ENCODE measurements around the gene EMP1.

EMP1 gene

DNA sequence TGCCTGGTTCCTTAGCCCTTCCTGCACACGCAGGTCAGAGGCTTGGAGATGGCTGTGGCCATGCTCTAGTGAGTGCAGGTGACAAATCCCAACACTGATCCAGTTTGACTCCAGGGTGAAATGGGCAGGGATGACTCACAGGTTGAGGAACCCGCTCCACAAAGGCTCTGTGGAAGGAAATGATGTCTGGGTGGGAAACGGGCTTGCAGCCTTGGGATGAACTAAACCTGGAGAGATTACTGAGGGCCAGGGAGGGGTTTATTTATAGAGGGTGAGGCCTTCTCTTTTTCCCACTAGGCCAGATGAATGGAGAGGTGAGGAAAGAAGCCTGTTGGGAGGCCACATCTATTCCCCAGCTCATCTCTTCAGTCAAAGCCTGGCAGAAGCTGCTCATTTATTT, 29.3 kb upstream of the EMP1 start:
- TF ChIP-seq, protein P1, sequence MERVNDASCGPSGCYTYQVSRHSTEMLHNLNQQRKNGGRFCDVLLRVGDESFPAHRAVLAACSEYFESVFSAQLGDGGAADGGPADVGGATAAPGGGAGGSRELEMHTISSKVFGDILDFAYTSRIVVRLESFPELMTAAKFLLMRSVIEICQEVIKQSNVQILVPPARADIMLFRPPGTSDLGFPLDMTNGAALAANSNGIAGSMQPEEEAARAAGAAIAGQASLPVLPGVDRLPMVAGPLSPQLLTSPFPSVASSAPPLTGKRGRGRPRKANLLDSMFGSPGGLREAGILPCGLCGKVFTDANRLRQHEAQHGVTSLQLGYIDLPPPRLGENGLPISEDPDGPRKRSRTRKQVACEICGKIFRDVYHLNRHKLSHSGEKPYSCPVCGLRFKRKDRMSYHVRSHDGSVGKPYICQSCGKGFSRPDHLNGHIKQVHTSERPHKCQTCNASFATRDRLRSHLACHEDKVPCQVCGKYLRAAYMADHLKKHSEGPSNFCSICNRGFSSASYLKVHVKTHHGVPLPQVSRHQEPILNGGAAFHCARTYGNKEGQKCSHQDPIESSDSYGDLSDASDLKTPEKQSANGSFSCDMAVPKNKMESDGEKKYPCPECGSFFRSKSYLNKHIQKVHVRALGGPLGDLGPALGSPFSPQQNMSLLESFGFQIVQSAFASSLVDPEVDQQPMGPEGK (CRISPR knock-in tag; IDR thresholded peaks at IDR 0.05; ENCODE audit: borderline replicate concordance), result no peak
- TF ChIP-seq, protein P2, sequence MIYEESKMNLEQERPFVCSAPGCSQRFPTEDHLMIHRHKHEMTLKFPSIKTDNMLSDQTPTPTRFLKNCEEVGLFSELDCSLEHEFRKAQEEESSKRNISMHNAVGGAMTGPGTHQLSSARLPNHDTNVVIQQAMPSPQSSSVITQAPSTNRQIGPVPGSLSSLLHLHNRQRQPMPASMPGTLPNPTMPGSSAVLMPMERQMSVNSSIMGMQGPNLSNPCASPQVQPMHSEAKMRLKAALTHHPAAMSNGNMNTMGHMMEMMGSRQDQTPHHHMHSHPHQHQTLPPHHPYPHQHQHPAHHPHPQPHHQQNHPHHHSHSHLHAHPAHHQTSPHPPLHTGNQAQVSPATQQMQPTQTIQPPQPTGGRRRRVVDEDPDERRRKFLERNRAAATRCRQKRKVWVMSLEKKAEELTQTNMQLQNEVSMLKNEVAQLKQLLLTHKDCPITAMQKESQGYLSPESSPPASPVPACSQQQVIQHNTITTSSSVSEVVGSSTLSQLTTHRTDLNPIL (CRISPR knock-in tag; IDR thresholded peaks at IDR 0.05; ENCODE audit: low read depth), result no peak
- no peak for TF ChIP-seq SNAI2 (CRISPR knock-in tag; IDR thresholded peaks at IDR 0.05)
- ATAC-seq, result no peak

DNA sequence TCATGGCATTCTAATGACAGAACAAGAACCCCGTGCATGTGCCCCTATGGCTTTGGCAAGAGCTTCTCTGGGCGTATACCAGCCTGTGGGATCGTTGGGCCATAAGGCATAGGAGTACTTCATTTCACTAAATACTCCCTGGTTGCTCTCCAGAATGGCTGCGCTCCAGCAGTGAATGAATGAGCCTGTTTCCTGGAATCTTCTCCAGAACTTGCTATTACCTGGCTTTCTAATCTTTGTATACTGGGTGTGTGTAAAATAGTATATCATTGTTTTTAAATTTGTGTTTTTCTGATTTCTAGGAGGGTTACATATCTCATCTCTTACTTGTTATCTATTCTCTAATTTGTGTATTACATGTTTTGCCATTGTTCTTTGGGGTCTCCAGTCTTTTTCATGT, 28.6 kb upstream of the EMP1 start:
- ATAC-seq, result no peak
- no peak for TF ChIP-seq ARNTL (CRISPR knock-in tag; IDR thresholded peaks at IDR 0.05; ENCODE audit: borderline replicate concordance, low read depth)
- TF ChIP-seq, protein P2 (CRISPR knock-in tag; IDR thresholded peaks at IDR 0.05; ENCODE audit: low read depth), result no peak
- TF ChIP-seq ZFP30 (CRISPR knock-in tag; IDR thresholded peaks at IDR 0.05), result no peak
- TF ChIP-seq TOX (CRISPR knock-in tag; IDR thresholded peaks at IDR 0.05; ENCODE audit: borderline replicate concordance), result no peak

DNA sequence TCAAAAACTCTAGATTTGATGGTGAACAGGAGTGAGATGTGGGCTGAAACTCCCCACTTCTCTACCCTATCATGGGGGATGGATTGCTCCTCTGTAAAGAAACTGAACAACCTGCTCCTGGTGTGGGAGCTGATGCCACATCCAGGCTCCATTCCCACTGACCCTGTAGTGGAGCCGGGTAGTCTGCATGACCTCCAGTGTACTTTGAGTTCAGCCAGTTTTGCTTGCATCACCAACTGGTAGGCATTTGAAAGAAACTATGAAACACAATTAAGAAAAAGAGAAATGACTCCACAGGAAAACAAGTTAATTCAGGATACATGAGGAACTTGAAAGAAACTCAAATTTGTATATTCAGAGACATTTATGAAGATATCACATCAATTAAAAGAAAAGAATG, 27.3 kb upstream of the EMP1 start:
- TF ChIP-seq ARNTL (CRISPR knock-in tag; IDR thresholded peaks at IDR 0.05; ENCODE audit: borderline replicate concordance, low read depth) (no peak), ZNF565 (CRISPR knock-in tag; conservative IDR thresholded peaks at IDR 0.05; ENCODE audit: low read depth) (no peak), SNAI2 (CRISPR knock-in tag; IDR thresholded peaks at IDR 0.05) (no peak), ISL1 (CRISPR knock-in tag; IDR thresholded peaks at IDR 0.05) (no peak), ZFP3 (CRISPR knock-in tag; IDR thresholded peaks at IDR 0.05) (no peak), ZNF70 (CRISPR knock-in tag; IDR thresholded peaks at IDR 0.05) (no peak), TOX (CRISPR knock-in tag; IDR thresholded peaks at IDR 0.05; ENCODE audit: borderline replicate concordance) (no peak), TCF4 (CRISPR knock-in tag; IDR thresholded peaks at IDR 0.05; ENCODE audit: borderline replicate concordance) (no peak), CSDC2 (CRISPR knock-in tag; IDR thresholded peaks at IDR 0.05) (no peak), ZNF8 (CRISPR knock-in tag; IDR thresholded peaks at IDR 0.05) (no peak), PPARA (CRISPR knock-in tag; IDR thresholded peaks at IDR 0.05; ENCODE audit: borderline replicate concordance) (no peak), BACH2 (CRISPR knock-in tag; IDR thresholded peaks at IDR 0.05; ENCODE audit: borderline replicate concordance) (no peak), GLIS3 (CRISPR knock-in tag; IDR thresholded peaks at IDR 0.05) (no peak), RARB (CRISPR knock-in tag; IDR thresholded peaks at IDR 0.05) (no peak), OSR1 (CRISPR knock-in tag; IDR thresholded peaks at IDR 0.05) (no peak)
- TF ChIP-seq, protein P1 (CRISPR knock-in tag; IDR thresholded peaks at IDR 0.05; ENCODE audit: borderline replicate concordance), result no peak
- TF ChIP-seq, protein P3, sequence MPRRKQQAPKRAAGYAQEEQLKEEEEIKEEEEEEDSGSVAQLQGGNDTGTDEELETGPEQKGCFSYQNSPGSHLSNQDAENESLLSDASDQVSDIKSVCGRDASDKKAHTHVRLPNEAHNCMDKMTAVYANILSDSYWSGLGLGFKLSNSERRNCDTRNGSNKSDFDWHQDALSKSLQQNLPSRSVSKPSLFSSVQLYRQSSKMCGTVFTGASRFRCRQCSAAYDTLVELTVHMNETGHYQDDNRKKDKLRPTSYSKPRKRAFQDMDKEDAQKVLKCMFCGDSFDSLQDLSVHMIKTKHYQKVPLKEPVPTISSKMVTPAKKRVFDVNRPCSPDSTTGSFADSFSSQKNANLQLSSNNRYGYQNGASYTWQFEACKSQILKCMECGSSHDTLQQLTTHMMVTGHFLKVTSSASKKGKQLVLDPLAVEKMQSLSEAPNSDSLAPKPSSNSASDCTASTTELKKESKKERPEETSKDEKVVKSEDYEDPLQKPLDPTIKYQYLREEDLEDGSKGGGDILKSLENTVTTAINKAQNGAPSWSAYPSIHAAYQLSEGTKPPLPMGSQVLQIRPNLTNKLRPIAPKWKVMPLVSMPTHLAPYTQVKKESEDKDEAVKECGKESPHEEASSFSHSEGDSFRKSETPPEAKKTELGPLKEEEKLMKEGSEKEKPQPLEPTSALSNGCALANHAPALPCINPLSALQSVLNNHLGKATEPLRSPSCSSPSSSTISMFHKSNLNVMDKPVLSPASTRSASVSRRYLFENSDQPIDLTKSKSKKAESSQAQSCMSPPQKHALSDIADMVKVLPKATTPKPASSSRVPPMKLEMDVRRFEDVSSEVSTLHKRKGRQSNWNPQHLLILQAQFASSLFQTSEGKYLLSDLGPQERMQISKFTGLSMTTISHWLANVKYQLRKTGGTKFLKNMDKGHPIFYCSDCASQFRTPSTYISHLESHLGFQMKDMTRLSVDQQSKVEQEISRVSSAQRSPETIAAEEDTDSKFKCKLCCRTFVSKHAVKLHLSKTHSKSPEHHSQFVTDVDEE (CRISPR knock-in tag; IDR thresholded peaks at IDR 0.05), result no peak
- TF ChIP-seq, protein P2 (CRISPR knock-in tag; IDR thresholded peaks at IDR 0.05; ENCODE audit: low read depth), result no peak

More for the DNA sequence above, 27.3 kb upstream of the EMP1 start:
- no peak for ATAC-seq

All from SK-N-SH treated with all-trans-retinoic acid at 6 μM for 48 hours (cell line).